Fibroblast of the aortic adventitia (primary cell): ENCODE results near the gene MTOR. TPM values are rescaled to one million over a fixed set of nuclear protein-coding genes. Genes with fewer than 3 reads are reported as not detected.
"Not testable (repeated sequence)": the region's sequence is repeated elsewhere in the genome, so short reads cannot be mapped to it uniquely, and the experiment has no call there.

Experiments
- DNase-seq: peaks from one replicate; pipeline ENCODE4 v3.0.0-alpha.2; 2010; ENCODE audit warnings: low read depth
- H3K4me3 ChIP-seq: 2 replicates; pipeline ENCODE4 v1.5.1; 2011; ENCODE audit warnings: low read depth, mild to moderate bottlenecking, control low read depth, low read length, moderate library complexity
- CTCF ChIP-seq: IDR thresholded peaks from 2 replicates; pipeline ENCODE4 v1.5.1; 2011; ENCODE audit warnings: mild to moderate bottlenecking, low read length, control low read depth, inconsistent platforms; ENCODE audit not compliant: insufficient read depth
- total RNA-seq: library from RNA; depleted of rRNA; stranded (reverse); fragments of >200 nt; gene quantifications from 2 replicates; pipeline ENCODE4 v1.2.3, GENCODE V29; 2012; ENCODE audit warnings: low replicate concordance

Gene MTOR
- total RNA-seq, 1 donor, result 36.3 TPM

GRCh38 chr1:11299225-11299574, 36.8 kb upstream of the MTOR start:
- DNase-seq, result no peak
- H3K4me3 ChIP-seq, result no peak overlapping the region
- TF ChIP-seq CTCF, result no peak

DNA sequence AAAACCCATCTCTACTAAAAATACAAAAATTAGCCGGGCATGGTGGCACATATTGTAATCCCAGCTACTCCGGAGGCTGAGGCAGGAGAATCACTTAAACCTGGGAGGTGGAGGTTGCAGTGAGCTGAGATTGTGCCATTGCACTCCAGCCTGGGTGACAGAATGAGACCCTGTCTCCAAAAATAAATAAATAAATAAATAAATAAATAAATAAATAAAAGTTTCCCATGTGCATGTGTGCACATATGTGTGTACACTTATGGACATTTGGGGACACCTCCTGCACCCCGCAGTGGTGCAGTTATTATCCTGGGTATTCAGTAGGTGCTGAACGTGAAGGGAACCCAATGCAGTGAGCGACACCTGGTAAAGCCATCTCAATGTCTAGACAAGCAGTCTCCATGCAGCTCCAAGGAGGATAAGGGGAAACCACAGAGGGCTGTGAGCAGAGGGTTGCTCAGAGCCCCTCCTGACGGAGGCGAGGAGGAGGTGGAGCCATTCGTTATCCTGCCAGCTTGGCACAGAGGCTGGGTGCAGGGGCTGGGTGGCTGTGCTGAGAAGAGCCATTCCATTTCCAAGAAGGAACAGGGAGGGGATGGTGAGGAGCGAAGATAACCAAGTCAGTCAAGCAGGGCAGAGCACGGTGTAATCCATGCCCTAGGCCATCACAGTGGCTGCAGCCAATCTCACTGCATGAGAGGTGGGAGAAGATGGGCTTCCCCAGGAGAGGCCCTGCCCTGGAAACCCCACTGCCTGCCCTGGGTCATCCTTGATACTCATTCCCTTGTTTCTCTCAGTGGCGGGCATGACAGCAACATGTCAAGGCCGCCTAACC, 36.3 kb upstream of the MTOR start:
- no peak for DNase-seq
- no peak overlapping the region for H3K4me3 ChIP-seq
- no peak for TF ChIP-seq CTCF

DNA sequence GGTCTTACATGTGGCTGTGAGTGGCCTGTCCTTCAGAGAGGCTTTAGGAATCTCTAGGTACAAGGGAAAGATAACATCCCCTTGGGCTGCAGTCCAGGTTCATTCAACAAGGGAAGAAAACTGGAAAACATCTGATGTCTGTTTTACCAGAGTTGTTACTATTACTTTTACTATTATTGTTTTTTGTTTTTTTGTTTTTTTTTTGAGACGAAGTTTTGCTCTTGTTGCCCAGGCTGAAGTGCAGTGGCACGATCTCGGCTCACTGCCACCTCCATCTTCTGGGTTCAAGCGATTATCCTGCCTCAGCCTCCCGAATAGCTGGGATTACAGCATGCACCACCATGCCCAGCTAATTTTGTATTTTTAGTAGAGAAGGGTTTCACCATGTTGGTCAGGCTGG, 35.4 kb upstream of the MTOR start:
- not testable (repeated sequence) for H3K4me3 ChIP-seq, DNase-seq

DNA sequence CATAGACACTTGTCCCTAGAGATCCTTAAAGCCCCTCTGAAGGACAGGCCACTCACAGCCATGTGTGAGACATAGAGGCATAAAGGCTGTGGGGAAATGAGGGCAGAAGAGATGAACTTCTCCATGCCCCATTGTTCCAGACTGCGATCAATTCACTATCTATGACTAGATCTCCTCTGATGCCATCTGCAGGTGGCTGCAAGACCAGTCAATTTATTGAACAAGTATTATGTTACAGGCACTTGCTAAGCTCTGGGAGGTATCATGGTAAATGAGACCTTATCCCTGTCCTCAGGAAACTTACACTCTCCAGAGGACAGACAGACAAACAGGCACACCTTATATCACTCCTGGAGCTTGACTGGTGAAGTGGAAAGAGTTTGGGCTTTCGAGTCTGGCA, 33.6 kb upstream of the MTOR start:
- H3K4me3 ChIP-seq, result no peak overlapping the region
- no peak for TF ChIP-seq CTCF
- no peak for DNase-seq

DNA sequence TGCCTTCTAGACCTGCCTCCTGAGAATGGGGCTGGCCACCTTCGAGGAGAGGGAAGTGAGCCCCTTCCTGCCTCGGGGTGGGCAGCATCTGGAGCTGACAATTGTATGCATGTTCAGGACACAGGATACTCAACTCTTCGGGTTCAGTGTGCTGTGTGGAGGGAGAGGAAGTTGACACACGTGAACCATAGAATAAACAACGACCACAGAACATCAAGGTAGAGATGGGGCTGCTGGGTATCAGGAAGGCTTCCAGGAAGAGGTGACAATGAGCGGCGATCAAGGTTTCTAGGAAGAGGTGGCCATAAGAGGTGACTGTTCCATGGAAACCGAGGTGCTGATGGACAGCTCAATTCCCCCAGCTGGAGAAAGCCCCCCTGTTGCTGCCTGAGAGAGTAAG, 32.6 kb upstream of the MTOR start:
- TF ChIP-seq CTCF, result no peak
- no peak for DNase-seq
- H3K4me3 ChIP-seq, result no peak overlapping the region

DNA sequence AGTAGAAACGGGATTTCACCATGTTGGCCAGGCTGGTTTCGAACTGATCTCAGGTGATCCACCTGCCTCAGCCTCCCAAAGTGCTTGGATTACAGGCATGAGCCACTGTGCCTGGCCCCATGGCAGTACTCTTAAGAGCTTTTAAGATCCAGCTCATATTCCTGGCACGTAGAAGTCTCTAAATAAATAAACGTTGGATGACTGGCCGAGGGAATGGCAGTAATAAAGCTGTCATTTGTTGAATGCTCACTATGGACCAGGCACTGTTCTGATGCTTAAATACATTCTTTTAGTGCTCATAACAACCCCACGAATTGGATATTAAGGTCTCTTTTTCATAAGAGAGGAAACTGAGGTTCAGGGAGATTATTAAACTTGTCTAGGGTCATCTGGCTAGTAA, 31.5 kb upstream of the MTOR start:
- no peak for TF ChIP-seq CTCF
- DNase-seq, result no peak

GRCh38 chr1:11291049-11291448, 28.7 kb upstream of the MTOR start:
- no peak for DNase-seq
- no peak for TF ChIP-seq CTCF
- no peak overlapping the region for H3K4me3 ChIP-seq

More for the DNA sequence above, 31.5 kb upstream of the MTOR start:
- no peak overlapping the region for H3K4me3 ChIP-seq
